Ovary (tissue), 3 donors: ENCODE measurements around the gene PLEKHM3.

Source experiments
- EP300 ChIP-seq: sonication (generic); formaldehyde crosslinking; IDR thresholded peaks from one replicate; pipeline ENCODE4 v1.6.1; 2017; ENCODE audit warnings: antibody characterized with exemption
- TF ChIP-seq, protein P1 (sequence below), 3 donors: fragments of 450-650 bp in 2 of 3; fragments of 200-600 bp in 1 of 3; IDR thresholded peaks; one replicate each; pipeline versions ENCODE4 v1.5.1 to v1.8.0; 2016 to 2022; ENCODE audit warnings: antibody characterized with exemption in 3 of 3, mild to moderate bottlenecking in 1 of 3
- donor health status: DM: no; HTN: no; CAD: no.

- TF ChIP-seq, protein P1, sequence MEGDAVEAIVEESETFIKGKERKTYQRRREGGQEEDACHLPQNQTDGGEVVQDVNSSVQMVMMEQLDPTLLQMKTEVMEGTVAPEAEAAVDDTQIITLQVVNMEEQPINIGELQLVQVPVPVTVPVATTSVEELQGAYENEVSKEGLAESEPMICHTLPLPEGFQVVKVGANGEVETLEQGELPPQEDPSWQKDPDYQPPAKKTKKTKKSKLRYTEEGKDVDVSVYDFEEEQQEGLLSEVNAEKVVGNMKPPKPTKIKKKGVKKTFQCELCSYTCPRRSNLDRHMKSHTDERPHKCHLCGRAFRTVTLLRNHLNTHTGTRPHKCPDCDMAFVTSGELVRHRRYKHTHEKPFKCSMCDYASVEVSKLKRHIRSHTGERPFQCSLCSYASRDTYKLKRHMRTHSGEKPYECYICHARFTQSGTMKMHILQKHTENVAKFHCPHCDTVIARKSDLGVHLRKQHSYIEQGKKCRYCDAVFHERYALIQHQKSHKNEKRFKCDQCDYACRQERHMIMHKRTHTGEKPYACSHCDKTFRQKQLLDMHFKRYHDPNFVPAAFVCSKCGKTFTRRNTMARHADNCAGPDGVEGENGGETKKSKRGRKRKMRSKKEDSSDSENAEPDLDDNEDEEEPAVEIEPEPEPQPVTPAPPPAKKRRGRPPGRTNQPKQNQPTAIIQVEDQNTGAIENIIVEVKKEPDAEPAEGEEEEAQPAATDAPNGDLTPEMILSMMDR (IDR thresholded peaks at IDR 0.05) = no peak
- TF ChIP-seq EP300 = no peak
Measured at GRCh38 chr2:207920321-207920720, 105.0 kb downstream of the PLEKHM3 start.
